ENCODE results near the gene WNT5A.
"Not testable (repeated sequence)": the region's sequence is repeated elsewhere in the genome, so short reads cannot be mapped to it uniquely, and the experiment has no call there.

The WNT5A gene

GRCh38 chr3:55505102-55505501 is 18.0 kb upstream of the WNT5A start:
- not testable (repeated sequence) for DNase-seq

- no peak for DNase-seq
Observed at GRCh38 chr3:55501905-55502304, 14.8 kb upstream of the WNT5A start.

GRCh38 chr3:55500555-55501330 is 13.6 kb upstream of the WNT5A start:
- no peak for DNase-seq

- no peak for DNase-seq
Observed at GRCh38 chr3:55498520-55498919, 11.4 kb upstream of the WNT5A start.

GRCh38 chr3:55497250-55497649 is 10.1 kb upstream of the WNT5A start:
- DNase-seq, result no peak

- no peak for DNase-seq
Observed at GRCh38 chr3:55494976-55495375, 7.9 kb upstream of the WNT5A start.

- DNase-seq, result no peak
Observed at GRCh38 chr3:55492976-55493375, 5.9 kb upstream of the WNT5A start.

GRCh38 chr3:55491296-55491816 is 4.2 kb upstream of the WNT5A start:
- DNase-seq, result no peak

- no peak for DNase-seq
Observed at GRCh38 chr3:55490276-55490913, 3.3 kb upstream of the WNT5A start.

GRCh38 chr3:55489798-55490132 is 2.7 kb upstream of the WNT5A start:
- DNase-seq, result no peak

GRCh38 chr3:55488398-55489055 is 1.4 kb upstream of the WNT5A start:
- DNase-seq, result no peak

GRCh38 chr3:55487381-55488241 is 505 bp upstream of the WNT5A start:
- DNase-seq, result no peak

- DNase-seq, result no peak
Observed at GRCh38 chr3:55486101-55486856, 827 bp downstream of the WNT5A start.

GRCh38 chr3:55484801-55485791 is 2.0 kb downstream of the WNT5A start:
- no peak for DNase-seq

GRCh38 chr3:55484191-55484689 is 2.9 kb downstream of the WNT5A start:
- no peak for DNase-seq

- no peak for DNase-seq
Observed at GRCh38 chr3:55483196-55484095, 3.7 kb downstream of the WNT5A start.

- no peak for DNase-seq
Observed at GRCh38 chr3:55482496-55483195, 4.5 kb downstream of the WNT5A start.

GRCh38 chr3:55481744-55482495 is 5.2 kb downstream of the WNT5A start:
- no peak for DNase-seq
